H9 (cell line): ENCODE measurements around the gene THAP2. TPM values are rescaled to one million over a fixed set of nuclear protein-coding genes. Genes with fewer than 3 reads are reported as not detected.

Experiments
- DNase-seq: peaks from one replicate; pipeline ENCODE4 v3.0.0-alpha.2; 2017
- H2AFZ ChIP-seq: one replicate; pipeline ENCODE4 v1.6.1; 2013; ENCODE audit warnings: mild to moderate bottlenecking, low read length, control low read depth, moderate library complexity
- H2AK5ac ChIP-seq: 2 replicates; pipeline ENCODE4 v1.6.1; 2013; ENCODE audit warnings: low read length, control low read depth, mixed read lengths; ENCODE audit not compliant: insufficient read length
- H2BK120ac ChIP-seq: one replicate; pipeline ENCODE4 v1.6.1; 2013; ENCODE audit warnings: low read depth, mild to moderate bottlenecking, low read length, control low read depth, inconsistent platforms; ENCODE audit not compliant: poor library complexity, severe bottlenecking
- H2BK12ac ChIP-seq: 2 replicates; pipeline ENCODE4 v1.6.1; 2013; ENCODE audit warnings: low read length, control low read depth, mixed read lengths, low read depth; ENCODE audit not compliant: insufficient read length
- H2BK15ac ChIP-seq: 2 replicates; pipeline ENCODE4 v1.6.1; 2013; ENCODE audit warnings: low read depth, low read length, control low read depth
- H2BK20ac ChIP-seq: one replicate; pipeline ENCODE4 v1.6.1; 2013; ENCODE audit warnings: low read depth, mild to moderate bottlenecking, low read length, control low read depth, inconsistent platforms; ENCODE audit not compliant: poor library complexity, severe bottlenecking
- H2BK5ac ChIP-seq: 2 replicates; pipeline ENCODE4 v1.6.1; 2013; ENCODE audit warnings: low read length, control low read depth, mixed read lengths; ENCODE audit not compliant: insufficient read length
- H3K14ac ChIP-seq: 2 replicates; pipeline ENCODE4 v1.6.1; 2013; ENCODE audit warnings: low read length, control low read depth; ENCODE audit not compliant: insufficient read depth
- H3K18ac ChIP-seq: 2 replicates; pipeline ENCODE4 v1.6.1; 2013; ENCODE audit warnings: low read depth, mild to moderate bottlenecking, mixed read lengths, low read length, control low read depth; ENCODE audit not compliant: insufficient read length
- H3K23ac ChIP-seq: 2 replicates; pipeline ENCODE4 v1.6.1; 2013; ENCODE audit warnings: low read length, control low read depth, mixed read lengths, low read depth; ENCODE audit not compliant: insufficient read length
- H3K23me2 ChIP-seq: 2 replicates; pipeline ENCODE4 v1.6.1; 2013; ENCODE audit warnings: low read depth, mild to moderate bottlenecking, mixed read lengths, low read length, control low read depth; ENCODE audit not compliant: insufficient read length, poor library complexity, severe bottlenecking
- H3K27ac ChIP-seq: 2 replicates; pipeline ENCODE4 v1.5.1; 2013; ENCODE audit warnings: low read length, control low read depth, mixed read lengths, low read depth; ENCODE audit not compliant: insufficient read length
- H3K27me3 ChIP-seq: 2 replicates; pipeline ENCODE4 v1.6.1; 2013; ENCODE audit warnings: low read length, control low read depth, inconsistent platforms; ENCODE audit not compliant: insufficient read depth
- H3K4ac ChIP-seq: 2 replicates; pipeline ENCODE4 v1.6.1; 2013; ENCODE audit warnings: low read depth, mild to moderate bottlenecking, control low read depth, inconsistent platforms, low read length, moderate library complexity
- H3K4me1 ChIP-seq: 2 replicates; pipeline ENCODE4 v1.6.1; 2013; ENCODE audit warnings: low read length, control low read depth, inconsistent platforms; ENCODE audit not compliant: insufficient read depth
- H3K4me2 ChIP-seq: 2 replicates; pipeline ENCODE4 v1.6.1; 2013; ENCODE audit warnings: low read length, control low read depth, mixed read lengths; ENCODE audit not compliant: insufficient read length, insufficient read depth
- H3K56ac ChIP-seq: 2 replicates; pipeline ENCODE4 v1.6.1; 2013; ENCODE audit warnings: low read depth, mild to moderate bottlenecking, mixed read lengths, low read length, control low read depth; ENCODE audit not compliant: insufficient read length
- H3K79me1 ChIP-seq: 2 replicates; pipeline ENCODE4 v1.6.1; 2013; ENCODE audit warnings: low read depth, mild to moderate bottlenecking, moderate library complexity, low read length, control low read depth, inconsistent platforms; ENCODE audit not compliant: insufficient read depth, poor library complexity, severe bottlenecking
- H3K79me2 ChIP-seq: 2 replicates; pipeline ENCODE4 v1.6.1; 2013; ENCODE audit warnings: low read length, control low read depth, inconsistent platforms; ENCODE audit not compliant: insufficient read depth
- H3K9ac ChIP-seq: 2 replicates; pipeline ENCODE4 v1.6.1; 2013; ENCODE audit warnings: low read length, control low read depth, mixed read lengths; ENCODE audit not compliant: insufficient read length; ENCODE audit errors: extremely low read depth
- H3K9me3 ChIP-seq: one replicate; pipeline ENCODE4 v1.6.1; 2013; ENCODE audit warnings: low read depth, low read length, inconsistent platforms; ENCODE audit not compliant: control insufficient read depth
- H3T11ph ChIP-seq: one replicate; pipeline ENCODE4 v1.6.1; 2013; ENCODE audit warnings: mild to moderate bottlenecking, low read length, control low read depth, inconsistent platforms
- H4K20me1 ChIP-seq: one replicate; pipeline ENCODE4 v1.6.1; 2013; ENCODE audit not compliant: control insufficient read depth, insufficient read length, insufficient read depth
- H4K5ac ChIP-seq: 2 replicates; pipeline ENCODE4 v1.6.1; 2013; ENCODE audit warnings: low read depth, mild to moderate bottlenecking, mixed read lengths, low read length, control low read depth; ENCODE audit not compliant: insufficient read length
- H4K8ac ChIP-seq: replicated peaks from 2 replicates; pipeline ENCODE4 v1.6.1; 2013; ENCODE audit warnings: low read length, control low read depth, mixed read lengths, low read depth; ENCODE audit not compliant: insufficient read length
- H4K91ac ChIP-seq: 2 replicates; pipeline ENCODE4 v1.6.1; 2013; ENCODE audit warnings: low read depth, mild to moderate bottlenecking, moderate library complexity, mixed read lengths, low read length, control low read depth; ENCODE audit not compliant: insufficient read length
- H3K27ac Mint-ChIP-seq, 3 experiments: 2 replicates in 2 of 3; 3 replicates in 1 of 3; pipeline ENCODE4 v1.8.0; 2020 to 2021; ENCODE audit warnings: mixed read lengths in 3 of 3, mild to moderate bottlenecking in 1 of 3, moderate library complexity in 1 of 3
- H3K27me3 Mint-ChIP-seq: 2 replicates; pipeline ENCODE4 v1.8.0; 2021; ENCODE audit warnings: low read depth, mild to moderate bottlenecking, moderate library complexity, mixed read lengths
- H3K36me3 Mint-ChIP-seq, 3 experiments: 2 replicates in 2 of 3; 3 replicates in 1 of 3; pipeline ENCODE4 v1.8.0; 2020 to 2021; ENCODE audit warnings: low read depth in 3 of 3, mixed read lengths in 3 of 3; ENCODE audit not compliant: insufficient read depth in 1 of 3
- H3K4me1 Mint-ChIP-seq, 2 experiments: 2 replicates each; pipeline ENCODE4 v1.8.0; 2020; ENCODE audit warnings: mixed read lengths in 2 of 2
- H3K4me3 Mint-ChIP-seq, 2 experiments: 2 replicates in 1 of 2; 3 replicates in 1 of 2; pipeline ENCODE4 v1.8.0; 2020 to 2021; ENCODE audit warnings: mild to moderate bottlenecking in 2 of 2, mixed read lengths in 2 of 2, moderate library complexity in 1 of 2
- H3K9me3 Mint-ChIP-seq, 2 experiments: 2 replicates in 1 of 2; 3 replicates in 1 of 2; pipeline ENCODE4 v1.8.0; 2020; ENCODE audit warnings: mild to moderate bottlenecking in 2 of 2, mixed read lengths in 2 of 2, moderate library complexity in 1 of 2
- CTCF ChIP-seq: fragments of 200-600 bp; sonication (generic); conservative IDR thresholded peaks from 3 replicates; pipeline ENCODE4 v1.8.0; 2021; ENCODE audit warnings: antibody characterized with exemption, mild to moderate bottlenecking
- total RNA-seq: library from RNA; stranded (reverse); gene quantifications from 2 replicates; pipeline ENCODE4 v1.2.1, GENCODE V29; 2021

The THAP2 gene
- total RNA-seq, 1 experiment from 2014 or later: 3.7 TPM

DNA sequence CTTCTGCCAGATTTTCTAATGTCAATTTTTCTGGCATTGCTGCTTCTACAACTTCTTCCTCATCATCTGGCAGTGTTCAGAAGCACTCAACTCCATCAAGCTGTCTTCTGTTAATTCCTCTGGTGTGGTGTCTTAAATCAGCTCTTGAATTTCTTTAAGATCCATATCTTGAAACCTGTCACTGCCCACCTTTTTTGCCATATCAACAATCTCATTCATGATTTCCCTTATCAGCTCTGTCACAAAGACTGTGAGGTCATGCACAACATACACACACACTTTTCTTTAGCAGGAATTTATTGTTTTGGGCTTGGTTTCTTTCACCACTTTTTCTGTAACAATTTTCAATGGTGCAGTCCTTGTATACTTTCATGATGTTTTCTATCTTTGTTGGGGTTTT is 7.2 kb downstream of the THAP2 start:
- Histone ChIP-seq H3K23me2 (no peaks in the 10 kb centered on the region), H3K79me2 (no peaks in the 10 kb centered on the region), H2BK5ac (no peak overlapping the region), H4K91ac (no peak overlapping the region), H3K4me2 (no peak overlapping the region), H2BK12ac (no peak overlapping the region), H3K4me1 (no peaks in the 10 kb centered on the region), H3K9me3 (no peaks in the 10 kb centered on the region), H3K9ac (no peak overlapping the region), H3K4ac (no peak overlapping the region), H3K18ac (no peak overlapping the region), H3T11ph (no peak overlapping the region), H4K20me1 (no peaks in the 10 kb centered on the region), H3K27me3 (no peaks in the 10 kb centered on the region), H3K23ac (no peak overlapping the region), H3K14ac (no peak overlapping the region), H4K5ac (no peak overlapping the region), H2AFZ (no peak overlapping the region), H2BK20ac (no peak overlapping the region), H3K56ac (no peak overlapping the region), H3K27ac (no peak overlapping the region), H2AK5ac (no peak overlapping the region), H2BK15ac (no peak overlapping the region), H2BK120ac (no peak overlapping the region), H4K8ac (no peak overlapping the region), H3K79me1 (no peaks in the 10 kb centered on the region)
- Mint-ChIP-seq H3K27ac (no peak overlapping the region), H3K27me3 (no peaks in the 10 kb centered on the region), H3K4me3 (no peak overlapping the region), H3K36me3 (peaks cover under 1 to 7% (median 2%) of the 10 kb centered on the region in 3 experiments; a peak in 4 of 7 replicates), H3K9me3 (no peaks in the 10 kb centered on the region), H3K4me1 (peaks cover 3 to 7% of the 10 kb centered on the region in 2 experiments; a peak in 3 of 4 replicates)
- TF ChIP-seq CTCF: no peak
- DNase-seq: no peak
